HFFc6 (cell line): ENCODE results near the gene C4orf50. TPM values are rescaled to one million over a fixed set of nuclear protein-coding genes. Genes with fewer than 3 reads are reported as not detected.
"Not testable (repeated sequence)": the region's sequence is repeated elsewhere in the genome, so short reads cannot be mapped to it uniquely, and the experiment has no call there.

ENCODE experiments used
- DNase-seq: peaks from one replicate; pipeline ENCODE4 v3.0.0-alpha.2; 2018
- H3K27ac Mint-ChIP-seq: 2 replicates; pipeline ENCODE4 v1.8.0; 2020; ENCODE audit warnings: mild to moderate bottlenecking, mixed read lengths
- H3K27me3 Mint-ChIP-seq: 2 replicates; pipeline ENCODE4 v1.8.0; 2021; ENCODE audit warnings: mild to moderate bottlenecking, moderate library complexity, mixed read lengths; ENCODE audit not compliant: insufficient read depth
- H3K36me3 Mint-ChIP-seq: 2 replicates; pipeline ENCODE4 v1.8.0; 2021; ENCODE audit warnings: low read depth, mixed read lengths
- H3K4me1 Mint-ChIP-seq: 2 replicates; pipeline ENCODE4 v1.8.0; 2020; ENCODE audit warnings: low read depth, mixed read lengths
- H3K4me3 Mint-ChIP-seq: 2 replicates; pipeline ENCODE4 v1.8.0; 2020; ENCODE audit warnings: mild to moderate bottlenecking, moderate library complexity, mixed read lengths
- H3K9me3 Mint-ChIP-seq: 2 replicates; pipeline ENCODE4 v1.8.0; 2020; ENCODE audit warnings: mild to moderate bottlenecking, mixed read lengths
- total RNA-seq, 6 experiments: library from RNA; stranded (reverse); fragmentation: NEBNext Ultra II Directional; extraction: Animal tissue kit (Norgen Biotek cat#: 25700); gene quantifications; 2 replicates in 1 of 6; 3 replicates in 5 of 6; pipeline ENCODE4 v1.2.3, GENCODE V29; 2021
- TF ChIP-seq, protein P1 (sequence below): fragments of 200-600 bp; sonication (generic); IDR thresholded peaks from 2 replicates; pipeline ENCODE4 v1.5.0; 2021; ENCODE audit warnings: antibody characterized with exemption, mild to moderate bottlenecking

Gene C4orf50
- total RNA-seq, 6 experiments from 2014 or later = not detected

DNA sequence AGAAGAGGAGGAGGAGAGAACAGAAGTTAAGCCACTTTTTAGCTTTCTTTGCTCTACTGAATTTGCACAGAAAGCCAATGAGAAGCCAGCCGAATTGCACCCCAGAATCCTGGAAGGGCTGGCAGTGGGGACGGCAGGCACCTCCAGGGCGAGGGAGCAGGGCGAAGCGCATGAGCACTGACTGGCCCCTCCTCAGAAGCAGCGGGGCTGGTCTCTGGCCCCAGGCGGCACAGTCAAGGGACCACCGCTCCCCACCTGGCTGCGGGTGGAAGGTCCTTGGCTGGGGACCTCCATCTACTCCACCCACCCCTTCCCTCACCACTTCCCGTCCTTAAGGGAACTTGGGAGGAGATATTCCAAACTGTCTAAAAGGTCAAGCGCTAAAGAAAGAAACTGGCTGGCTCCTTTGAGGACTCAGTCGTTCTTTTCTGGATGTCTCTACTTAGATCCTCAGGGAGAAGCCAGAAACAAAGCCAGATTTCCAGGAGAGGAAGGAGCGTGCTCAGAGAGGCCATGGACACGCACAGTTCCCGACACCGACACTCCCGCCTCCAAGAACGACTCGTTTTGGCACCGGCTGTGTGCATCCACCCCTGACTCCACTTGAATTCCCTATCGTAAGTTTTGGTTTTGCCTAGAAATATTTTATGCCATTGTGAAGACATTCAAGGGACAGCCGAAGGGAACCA is 65.8 kb downstream of the C4orf50 start:
- no peak for DNase-seq
- Mint-ChIP-seq H3K27me3 (peaks cover 1% of the 10 kb centered on the region; the same call in 1 of the 2 replicates), H3K36me3 (no peaks in the 10 kb centered on the region; the same call in 1 of the 2 replicates), H3K27ac (no peak overlapping the region), H3K9me3 (peaks cover 39% of the 10 kb centered on the region), H3K4me3 (no peak overlapping the region), H3K4me1 (no peaks in the 10 kb centered on the region)
- TF ChIP-seq, protein P1, sequence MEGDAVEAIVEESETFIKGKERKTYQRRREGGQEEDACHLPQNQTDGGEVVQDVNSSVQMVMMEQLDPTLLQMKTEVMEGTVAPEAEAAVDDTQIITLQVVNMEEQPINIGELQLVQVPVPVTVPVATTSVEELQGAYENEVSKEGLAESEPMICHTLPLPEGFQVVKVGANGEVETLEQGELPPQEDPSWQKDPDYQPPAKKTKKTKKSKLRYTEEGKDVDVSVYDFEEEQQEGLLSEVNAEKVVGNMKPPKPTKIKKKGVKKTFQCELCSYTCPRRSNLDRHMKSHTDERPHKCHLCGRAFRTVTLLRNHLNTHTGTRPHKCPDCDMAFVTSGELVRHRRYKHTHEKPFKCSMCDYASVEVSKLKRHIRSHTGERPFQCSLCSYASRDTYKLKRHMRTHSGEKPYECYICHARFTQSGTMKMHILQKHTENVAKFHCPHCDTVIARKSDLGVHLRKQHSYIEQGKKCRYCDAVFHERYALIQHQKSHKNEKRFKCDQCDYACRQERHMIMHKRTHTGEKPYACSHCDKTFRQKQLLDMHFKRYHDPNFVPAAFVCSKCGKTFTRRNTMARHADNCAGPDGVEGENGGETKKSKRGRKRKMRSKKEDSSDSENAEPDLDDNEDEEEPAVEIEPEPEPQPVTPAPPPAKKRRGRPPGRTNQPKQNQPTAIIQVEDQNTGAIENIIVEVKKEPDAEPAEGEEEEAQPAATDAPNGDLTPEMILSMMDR = no peak

DNA sequence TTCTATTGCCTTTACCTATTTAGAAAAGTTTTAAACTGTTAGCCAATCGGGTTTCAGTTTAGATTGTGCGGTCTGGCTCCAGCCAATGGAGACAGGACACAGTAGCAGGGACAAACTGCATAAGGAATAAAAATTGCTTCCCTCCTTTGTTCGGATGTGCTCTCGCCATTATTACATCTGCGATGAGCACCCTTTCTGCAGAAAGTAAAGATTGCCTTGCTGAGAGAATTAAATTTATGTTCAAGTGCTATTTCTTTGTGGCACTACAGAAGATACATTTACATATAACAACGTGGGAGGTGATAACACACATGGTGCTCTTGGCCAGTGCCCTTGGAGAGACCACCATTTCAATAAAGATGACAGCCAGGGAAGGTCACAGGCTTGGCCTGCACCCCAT is 71.6 kb downstream of the C4orf50 start:
- H3K4me3 Mint-ChIP-seq, H3K27ac Mint-ChIP-seq, H3K27me3 Mint-ChIP-seq, H3K4me1 Mint-ChIP-seq, H3K36me3 Mint-ChIP-seq, DNase-seq: not testable (repeated sequence)
- H3K9me3 Mint-ChIP-seq = peaks cover 47% of the 10 kb centered on the region

DNA sequence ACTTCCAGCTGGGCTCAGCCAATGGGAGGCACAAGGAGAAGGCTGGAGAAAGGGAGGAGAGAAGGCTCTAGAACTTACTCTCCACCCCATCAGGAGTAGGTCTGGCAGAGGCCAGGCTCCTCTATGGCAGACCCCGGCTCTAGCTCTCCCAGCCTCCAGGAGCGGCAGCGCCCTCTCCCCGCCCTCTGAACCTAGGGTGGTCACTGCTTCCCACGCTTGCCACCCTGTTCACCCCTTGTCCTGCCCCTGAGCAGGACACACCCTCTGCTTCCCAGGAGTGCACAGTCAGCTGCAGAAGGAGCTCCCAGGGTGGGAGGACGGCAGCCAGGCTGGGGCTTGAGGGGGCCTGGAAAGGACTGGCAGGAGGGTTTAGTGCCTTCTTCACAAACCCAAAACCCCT is 72.3 kb downstream of the C4orf50 start:
- H3K4me3 Mint-ChIP-seq = no peak overlapping the region
- no peaks in the 10 kb centered on the region for H3K4me1 Mint-ChIP-seq
- TF ChIP-seq, protein P1 = no peak
- no peak for DNase-seq
- H3K36me3 Mint-ChIP-seq = no peaks in the 10 kb centered on the region; the same call in 1 of the 2 replicates
- H3K9me3 Mint-ChIP-seq = peaks cover 47% of the 10 kb centered on the region
- H3K27ac Mint-ChIP-seq = no peak overlapping the region
- H3K27me3 Mint-ChIP-seq = peaks cover 2% of the 10 kb centered on the region; the same call in 1 of the 2 replicates

DNA sequence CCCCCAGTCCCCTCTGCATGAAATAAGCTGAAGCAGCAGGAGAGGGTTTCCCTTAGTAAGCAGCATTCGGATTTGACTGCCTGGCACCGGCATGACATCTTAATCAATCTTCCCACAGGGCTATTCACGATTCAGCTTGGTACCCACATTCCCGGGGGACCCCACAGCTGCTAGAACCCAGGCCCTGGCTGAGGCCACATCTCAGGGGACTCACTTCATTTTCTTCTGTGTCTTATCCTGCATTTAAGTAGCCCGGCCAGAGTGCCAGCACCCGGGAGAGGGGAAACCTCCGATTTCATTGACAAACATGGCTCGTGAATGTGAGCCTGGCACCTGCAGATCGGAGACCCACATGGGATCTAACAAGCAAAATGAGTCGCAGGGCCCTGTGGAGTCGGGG is 73.1 kb downstream of the C4orf50 start:
- Mint-ChIP-seq H3K4me3 (no peak overlapping the region), H3K9me3 (peaks cover 46% of the 10 kb centered on the region), H3K36me3 (no peaks in the 10 kb centered on the region; the same call in 1 of the 2 replicates), H3K27me3 (peaks cover 2% of the 10 kb centered on the region; the same call in 1 of the 2 replicates), H3K4me1 (no peaks in the 10 kb centered on the region), H3K27ac (no peak overlapping the region)
- TF ChIP-seq, protein P1 = no peak
- DNase-seq = no peak

DNA sequence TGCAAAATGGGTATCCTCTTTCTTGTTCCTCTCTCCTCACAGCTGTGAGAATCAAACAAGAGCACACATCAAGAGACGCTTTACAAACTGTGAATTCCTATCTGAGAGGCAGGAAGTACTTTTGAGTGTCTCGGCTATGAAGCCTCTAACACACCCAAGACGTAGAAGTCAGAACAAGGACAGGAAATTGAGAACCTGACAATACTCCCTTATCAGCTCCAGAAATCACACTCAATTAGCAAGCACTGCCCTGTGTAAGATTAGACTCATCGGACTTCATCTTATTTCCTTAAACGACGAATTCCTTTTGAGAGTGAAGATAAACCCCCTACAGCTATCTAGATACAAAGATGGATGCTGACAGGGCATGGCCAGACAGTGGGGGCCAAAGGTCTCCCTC is 74.7 kb downstream of the C4orf50 start:
- Mint-ChIP-seq H3K4me3 (no peak overlapping the region), H3K9me3 (peaks cover 42% of the 10 kb centered on the region), H3K36me3 (no peaks in the 10 kb centered on the region; the same call in 1 of the 2 replicates), H3K27ac (no peak overlapping the region), H3K4me1 (no peaks in the 10 kb centered on the region), H3K27me3 (peaks cover 2% of the 10 kb centered on the region)
- no peak for DNase-seq
- TF ChIP-seq, protein P1 = no peak

DNA sequence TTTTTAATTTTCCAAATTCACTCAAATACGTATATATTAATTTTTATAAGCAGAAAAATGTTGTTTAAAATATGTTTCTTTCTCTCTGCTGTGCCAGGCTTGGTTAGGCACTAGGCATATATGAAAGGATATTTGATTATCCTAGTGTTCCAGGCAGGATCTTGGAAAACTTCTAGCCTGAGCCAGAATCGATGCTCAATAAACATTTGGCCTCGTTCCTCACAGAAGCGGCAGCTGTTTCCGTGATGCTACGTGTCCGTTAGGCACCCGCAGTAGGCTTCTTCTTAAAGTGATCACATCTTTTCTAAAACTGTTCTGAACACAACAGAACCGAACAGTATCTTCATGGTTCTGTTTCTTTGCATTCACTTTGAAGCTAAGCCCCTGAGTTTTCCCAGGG is 75.3 kb downstream of the C4orf50 start:
- Mint-ChIP-seq H3K4me3 (no peak overlapping the region), H3K9me3 (peaks cover 38% of the 10 kb centered on the region), H3K27me3 (peaks cover 2% of the 10 kb centered on the region)

More for the DNA sequence above, 75.3 kb downstream of the C4orf50 start:
- H3K4me1 Mint-ChIP-seq = no peaks in the 10 kb centered on the region
- TF ChIP-seq, protein P1 = no peak
- H3K36me3 Mint-ChIP-seq = no peaks in the 10 kb centered on the region; the same call in 1 of the 2 replicates
- H3K27ac Mint-ChIP-seq = no peak overlapping the region
- DNase-seq = no peak
